Left ventricle myocardium inferior (tissue), 1 donor: ENCODE measurements around the gene SMYD3. TPM values are rescaled to one million over a fixed set of nuclear protein-coding genes. Genes with fewer than 3 reads are reported as not detected.

Experiments
- DNase-seq: peaks from one replicate; pipeline ENCODE4 v3.0.0-alpha.2; 2020
- H3K27ac ChIP-seq: fragments of 200-600 bp; replicated peaks from 2 replicates; pipeline ENCODE4 v1.8.0; 2021
- H3K27me3 ChIP-seq: fragments of 200-600 bp; 2 replicates; pipeline ENCODE4 v1.8.0; 2021; ENCODE audit warnings: low read depth
- H3K36me3 ChIP-seq: fragments of 200-600 bp; 2 replicates; pipeline ENCODE4 v1.8.0; 2021
- H3K4me1 ChIP-seq: fragments of 200-600 bp; 2 replicates; pipeline ENCODE4 v1.8.0; 2021
- H3K4me3 ChIP-seq: fragments of 200-600 bp; 2 replicates; pipeline ENCODE4 v1.8.0; 2021; ENCODE audit warnings: mild to moderate bottlenecking, moderate library complexity
- H3K9me3 ChIP-seq: fragments of 200-600 bp; replicated peaks from 2 replicates; pipeline ENCODE4 v1.8.0; 2021
- CTCF ChIP-seq: fragments of 200-600 bp; IDR thresholded peaks from 2 replicates; pipeline ENCODE4 v1.8.0; 2021; ENCODE audit warnings: antibody characterized with exemption, mild to moderate bottlenecking, borderline replicate concordance
- intact Hi-C: fragments of 100-400 bp; cut with micrococcal nuclease; formaldehyde crosslinking; loops from one replicate; pipeline ENCODE4 v1.11.0; 2022
- total RNA-seq: library from RNA; stranded (reverse); fragmentation: NEBNext Ultra II Directional; extraction: Animal tissue kit (Norgen Biotek cat#: 25700); gene quantifications from one replicate; pipeline ENCODE4 v1.2.1, GENCODE V29; 2021
- donor health status: DM: no; HTN: yes; CAD: no; lungs with severe emphysema.

SMYD3 gene
- total RNA-seq, 1 donor from 2014 or later: 9.9 TPM

GRCh38 chr1:245870698-245871097 is 636.4 kb downstream of the SMYD3 start:
- Histone ChIP-seq H3K27me3 (no peaks in the 10 kb centered on the region), H3K9me3 (no peaks in the 10 kb centered on the region), H3K4me3 (no peak overlapping the region), H3K27ac (no peak overlapping the region), H3K36me3 (no peaks in the 10 kb centered on the region), H3K4me1 (peaks cover 23% of the 10 kb centered on the region)
- DNase-seq: no peak
- intact Hi-C loops: no loop called here
- no peak for TF ChIP-seq CTCF

GRCh38 chr1:245869847-245870246 is 637.2 kb downstream of the SMYD3 start:
- intact Hi-C loops: no loop called here
- Histone ChIP-seq H3K4me3 (no peak overlapping the region), H3K9me3 (no peaks in the 10 kb centered on the region), H3K27me3 (no peaks in the 10 kb centered on the region), H3K36me3 (no peaks in the 10 kb centered on the region), H3K4me1 (peaks cover 14% of the 10 kb centered on the region), H3K27ac (no peak overlapping the region)
- no peak for DNase-seq
- TF ChIP-seq CTCF: no peak

- DNase-seq: no peak
- no peaks in the 10 kb centered on the region for H3K27me3 ChIP-seq
- intact Hi-C loops: no loop called here
- H3K4me1 ChIP-seq: no peaks in the 10 kb centered on the region
- no peaks in the 10 kb centered on the region for H3K36me3 ChIP-seq
- TF ChIP-seq CTCF: no peak
- no peak overlapping the region for H3K27ac ChIP-seq
- no peak overlapping the region for H3K4me3 ChIP-seq
- H3K9me3 ChIP-seq: no peaks in the 10 kb centered on the region
Observed at GRCh38 chr1:245867738-245868137, 639.3 kb downstream of the SMYD3 start.

- Histone ChIP-seq H3K27ac (no peak overlapping the region), H3K27me3 (no peaks in the 10 kb centered on the region), H3K9me3 (no peaks in the 10 kb centered on the region), H3K4me1 (peaks cover 15% of the 10 kb centered on the region), H3K4me3 (no peak overlapping the region), H3K36me3 (no peaks in the 10 kb centered on the region)
- intact Hi-C loops: no loop called here
- no peak for DNase-seq
- TF ChIP-seq CTCF: no peak
Observed at GRCh38 chr1:245864872-245865271, 642.2 kb downstream of the SMYD3 start.

GRCh38 chr1:245863566-245864184 is 643.4 kb downstream of the SMYD3 start:
- Histone ChIP-seq H3K4me3 (no peak overlapping the region), H3K36me3 (no peaks in the 10 kb centered on the region), H3K9me3 (no peaks in the 10 kb centered on the region), H3K27ac (no peak overlapping the region), H3K27me3 (no peaks in the 10 kb centered on the region), H3K4me1 (peaks cover 15% of the 10 kb centered on the region)
- intact Hi-C loops: no loop called here
- TF ChIP-seq CTCF: no peak
- DNase-seq: no peak
